Measurements from ENCODE around the gene LTBR.

The LTBR gene

DNA sequence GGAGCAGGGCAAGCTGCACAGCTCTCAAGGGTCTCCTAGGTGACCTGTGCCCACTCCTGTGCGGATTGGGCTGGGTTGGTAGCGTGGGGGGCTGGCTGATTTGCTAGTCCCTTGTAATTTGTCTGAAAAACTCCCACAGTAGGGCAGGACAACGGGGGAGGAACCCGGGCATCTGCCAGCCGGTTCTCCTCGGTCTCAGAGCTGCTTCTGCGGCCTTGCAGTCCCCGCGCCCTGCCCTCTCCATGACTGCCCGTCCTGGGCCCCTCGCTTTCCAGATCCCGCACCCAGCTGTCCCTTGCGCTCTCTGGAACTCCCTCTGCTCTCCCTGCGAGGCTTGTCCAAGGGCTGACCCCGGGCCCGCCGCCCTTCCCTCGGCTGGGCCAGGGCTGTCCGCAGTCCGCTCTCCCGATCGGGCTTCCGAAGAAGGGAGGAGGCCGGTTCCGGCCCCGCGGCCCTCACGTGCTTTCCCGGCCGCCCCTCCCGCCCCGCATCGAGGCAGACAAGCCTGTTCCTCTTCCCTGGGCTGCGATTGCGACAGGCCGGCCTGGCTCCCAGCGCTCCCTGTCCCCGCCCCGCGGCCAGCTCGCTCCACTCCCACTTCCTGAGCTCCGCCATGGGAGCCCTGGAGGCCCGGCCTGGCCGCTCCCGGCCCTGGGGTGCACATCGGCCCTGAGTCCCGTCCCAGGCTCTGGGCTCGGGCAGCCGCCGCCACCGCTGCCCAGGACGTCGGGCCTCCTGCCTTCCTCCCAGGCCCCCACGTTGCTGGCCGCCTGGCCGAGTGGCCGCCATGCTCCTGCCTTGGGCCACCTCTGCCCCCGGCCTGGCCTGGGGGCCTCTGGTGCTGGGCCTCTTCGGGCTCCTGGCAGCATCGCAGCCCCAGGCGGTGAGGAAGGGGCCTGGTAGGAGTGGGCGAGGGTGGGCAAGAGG, at the start of gene LTBR:
Gene LTBR, plus strand, starts transcription at position 591 of the 927 bp plus-strand sequence. Its CDS starts 197 bp downstream, at position 788.
- ChIA-PET CTCF (interaction anchor here (0.6 to 0.9 kb wide), 2 partner anchors 55 to 97 kb away, joined by 4 read pairs; no protein-coding TSS in a partner anchor), POLR2A (interaction anchor here (1.4 kb wide), 1 partner anchor 11 kb away, joined by 4 read pairs; no protein-coding TSS in a partner anchor)
- no peak within 1 kb of the TSS for H3K27ac ChIP-seq (ENCODE audit: extremely low read depth, low read depth, low read length)
- TF ChIP-seq ZNF214 (tag by site-specific recombination; IDR thresholded peaks at IDR 0.05; ENCODE audit: borderline replicate concordance) (no peak), EGR2 (tag by site-specific recombination; IDR thresholded peaks at IDR 0.05; ENCODE audit: low read depth) (peak; percentile 5; the same call in 1 of the 2 replicates)
- no peaks in the 10 kb centered on the region for H3K9me3 ChIP-seq (ENCODE audit: control insufficient read depth, insufficient read depth, low read depth, low read length)
- H3K4me1 ChIP-seq (ENCODE audit: control insufficient read depth, insufficient read depth, low read length): no peaks in the 10 kb centered on the region
- no peaks in the 10 kb centered on the region for H3K36me3 ChIP-seq (ENCODE audit: control insufficient read depth in 2 of 2, insufficient read depth in 1 of 2, low read length in 2 of 2)
- H3K4me3 ChIP-seq (ENCODE audit: low read depth, low read length): no peak within 1 kb of the TSS

DNA sequence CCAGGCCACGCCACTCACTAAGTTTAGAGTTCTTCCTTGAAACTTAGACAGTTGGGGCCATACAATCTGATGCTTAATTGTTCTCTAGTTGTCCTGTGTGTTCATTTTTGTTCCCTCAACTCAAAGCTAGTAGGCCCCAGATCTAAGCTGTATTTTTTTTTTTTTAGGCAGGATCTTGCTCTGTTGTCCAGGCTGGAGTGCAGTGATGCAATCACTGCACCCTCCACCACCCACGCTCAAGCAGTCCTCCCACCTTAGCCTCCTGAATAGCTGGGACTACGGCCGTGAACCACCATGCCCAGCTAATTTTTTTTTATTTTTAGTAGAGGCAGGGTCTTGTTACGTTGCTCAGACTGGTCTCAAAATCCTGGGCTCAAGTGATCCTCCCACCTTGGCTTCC, 49.6 kb upstream of the LTBR start:
- Histone ChIP-seq H3K9me3 (ENCODE audit: control insufficient read depth, insufficient read depth, low read depth, low read length) (no peaks in the 10 kb centered on the region), H3K4me3 (ENCODE audit: low read depth, low read length) (no peak overlapping the region), H3K27ac (ENCODE audit: extremely low read depth, low read depth, low read length) (no peak overlapping the region), H3K4me1 (ENCODE audit: control insufficient read depth, insufficient read depth, low read length) (peaks cover 23% of the 10 kb centered on the region), H3K36me3 (ENCODE audit: control insufficient read depth in 2 of 2, insufficient read depth in 1 of 2, low read length in 2 of 2) (peaks cover 25 to 64% of the 10 kb centered on the region in 2 experiments)
- TF ChIP-seq ZNF112 (tag by site-specific recombination; IDR thresholded peaks at IDR 0.05) (no peak), ZNF843 (tag by site-specific recombination; IDR thresholded peaks at IDR 0.05) (no peak), ZNF121 (tag by site-specific recombination; IDR thresholded peaks at IDR 0.05) (peak; percentile 84), EGR2 (tag by site-specific recombination; IDR thresholded peaks at IDR 0.05; ENCODE audit: low read depth) (peak; percentile 31; the same call in 1 of the 2 replicates), ZFHX2 (tag by site-specific recombination; conservative IDR thresholded peaks at IDR 0.05) (peak; percentile 60)
- TF ChIP-seq, protein P1, sequence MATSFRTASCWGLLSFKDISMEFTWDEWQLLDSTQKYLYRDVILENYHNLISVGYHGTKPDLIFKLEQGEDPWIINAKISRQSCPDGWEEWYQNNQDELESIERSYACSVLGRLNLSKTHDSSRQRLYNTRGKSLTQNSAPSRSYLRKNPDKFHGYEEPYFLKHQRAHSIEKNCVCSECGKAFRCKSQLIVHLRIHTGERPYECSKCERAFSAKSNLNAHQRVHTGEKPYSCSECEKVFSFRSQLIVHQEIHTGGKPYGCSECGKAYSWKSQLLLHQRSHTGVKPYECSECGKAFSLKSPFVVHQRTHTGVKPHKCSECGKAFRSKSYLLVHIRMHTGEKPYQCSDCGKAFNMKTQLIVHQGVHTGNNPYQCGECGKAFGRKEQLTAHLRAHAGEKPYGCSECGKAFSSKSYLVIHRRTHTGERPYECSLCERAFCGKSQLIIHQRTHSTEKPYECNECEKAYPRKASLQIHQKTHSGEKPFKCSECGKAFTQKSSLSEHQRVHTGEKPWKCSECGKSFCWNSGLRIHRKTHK (tag by site-specific recombination; IDR thresholded peaks at IDR 0.05): no peak
- CTCF ChIA-PET: interaction anchor here (0.7 to 3.0 kb wide), 5 partner anchors 8 to 131 kb away, joined by 4 to 28 read pairs (median 23); no protein-coding TSS in a partner anchor
- POLR2A ChIA-PET: interaction anchor here (1.1 to 4.6 kb wide), 6 partner anchors 9 to 201 kb away, joined by 3 to 37 read pairs (median 10); partner anchors contain the start of gene GAPDH

DNA sequence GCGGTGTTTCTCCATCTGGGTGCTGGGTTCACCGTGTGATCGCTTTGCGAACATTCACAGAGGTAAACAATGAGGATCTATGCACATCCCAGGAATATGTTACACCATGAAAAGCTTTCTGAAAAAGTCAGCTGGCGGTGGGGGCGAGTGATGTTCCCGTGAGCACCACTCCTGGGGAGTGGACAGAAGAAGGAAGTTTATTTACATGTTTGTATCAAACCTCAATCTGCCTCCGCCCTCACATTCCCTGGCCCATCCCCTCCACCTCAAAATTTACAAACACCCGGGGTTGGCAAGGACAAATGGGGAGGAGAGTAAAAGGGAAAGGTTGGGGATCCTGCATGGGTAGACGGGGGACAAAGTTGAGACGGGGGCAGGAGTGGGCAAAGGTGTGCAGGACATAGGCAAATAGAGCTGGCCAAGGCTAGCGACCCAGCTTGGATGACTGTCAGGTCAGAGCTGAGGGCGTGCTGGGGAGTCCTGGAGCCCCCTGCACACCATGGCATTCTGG, 49.0 kb upstream of the LTBR start:
- ChIA-PET POLR2A (interaction anchor here (0.8 to 4.6 kb wide), 9 partner anchors 9 to 200 kb away, joined by 3 to 37 read pairs (median 4); partner anchors contain the start of genes GAPDH and MRPL51), CTCF (interaction anchor here (0.6 to 3.0 kb wide), 15 partner anchors 9 to 273 kb away, joined by 3 to 28 read pairs (median 4); no protein-coding TSS in a partner anchor)
- Histone ChIP-seq H3K4me1 (ENCODE audit: control insufficient read depth, insufficient read depth, low read length) (peaks cover 27% of the 10 kb centered on the region), H3K4me3 (ENCODE audit: low read depth, low read length) (no peak overlapping the region), H3K27ac (ENCODE audit: extremely low read depth, low read depth, low read length) (peak overlapping the region; percentile 90; the same call in 1 of the 2 replicates), H3K36me3 (ENCODE audit: control insufficient read depth in 2 of 2, insufficient read depth in 1 of 2, low read length in 2 of 2) (peaks cover 25 to 59% of the 10 kb centered on the region in 2 experiments), H3K9me3 (ENCODE audit: control insufficient read depth, insufficient read depth, low read depth, low read length) (no peaks in the 10 kb centered on the region)
- no peak for TF ChIP-seq ZNF24 (tag by site-specific recombination; IDR thresholded peaks at IDR 0.05)
- no peak for TF ChIP-seq KLF16 (tag by site-specific recombination; IDR thresholded peaks at IDR 0.05)
- no peak for TF ChIP-seq FEZF1 (tag by site-specific recombination; IDR thresholded peaks at IDR 0.05)
- TF ChIP-seq, protein P2, sequence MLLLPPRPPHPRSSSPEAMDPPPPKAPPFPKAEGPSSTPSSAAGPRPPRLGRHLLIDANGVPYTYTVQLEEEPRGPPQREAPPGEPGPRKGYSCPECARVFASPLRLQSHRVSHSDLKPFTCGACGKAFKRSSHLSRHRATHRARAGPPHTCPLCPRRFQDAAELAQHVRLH (tag by site-specific recombination; IDR thresholded peaks at IDR 0.05): no peak
- no peak for TF ChIP-seq ZNF555 (tag by site-specific recombination; conservative IDR thresholded peaks at IDR 0.05)
- no peak for TF ChIP-seq ZNF354C (tag by site-specific recombination; IDR thresholded peaks at IDR 0.05; ENCODE audit: borderline replicate concordance, low read depth)
- TF ChIP-seq SETDB1 (IDR thresholded peaks at IDR 0.05; ENCODE audit: insufficient read length, low read length): no peak
- TF ChIP-seq, protein P3, sequence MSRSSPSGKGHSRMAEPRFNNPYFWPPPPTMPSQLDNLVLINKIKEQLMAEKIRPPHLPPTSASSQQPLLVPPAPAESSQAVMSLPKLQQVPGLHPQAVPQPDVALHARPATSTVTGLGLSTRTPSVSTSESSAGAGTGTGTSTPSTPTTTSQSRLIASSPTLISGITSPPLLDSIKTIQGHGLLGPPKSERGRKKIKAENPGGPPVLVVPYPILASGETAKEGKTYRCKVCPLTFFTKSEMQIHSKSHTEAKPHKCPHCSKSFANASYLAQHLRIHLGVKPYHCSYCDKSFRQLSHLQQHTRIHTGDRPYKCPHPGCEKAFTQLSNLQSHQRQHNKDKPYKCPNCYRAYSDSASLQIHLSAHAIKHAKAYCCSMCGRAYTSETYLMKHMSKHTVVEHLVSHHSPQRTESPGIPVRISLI (tag by site-specific recombination; IDR thresholded peaks at IDR 0.05): no peak
- TF ChIP-seq, protein P4, sequence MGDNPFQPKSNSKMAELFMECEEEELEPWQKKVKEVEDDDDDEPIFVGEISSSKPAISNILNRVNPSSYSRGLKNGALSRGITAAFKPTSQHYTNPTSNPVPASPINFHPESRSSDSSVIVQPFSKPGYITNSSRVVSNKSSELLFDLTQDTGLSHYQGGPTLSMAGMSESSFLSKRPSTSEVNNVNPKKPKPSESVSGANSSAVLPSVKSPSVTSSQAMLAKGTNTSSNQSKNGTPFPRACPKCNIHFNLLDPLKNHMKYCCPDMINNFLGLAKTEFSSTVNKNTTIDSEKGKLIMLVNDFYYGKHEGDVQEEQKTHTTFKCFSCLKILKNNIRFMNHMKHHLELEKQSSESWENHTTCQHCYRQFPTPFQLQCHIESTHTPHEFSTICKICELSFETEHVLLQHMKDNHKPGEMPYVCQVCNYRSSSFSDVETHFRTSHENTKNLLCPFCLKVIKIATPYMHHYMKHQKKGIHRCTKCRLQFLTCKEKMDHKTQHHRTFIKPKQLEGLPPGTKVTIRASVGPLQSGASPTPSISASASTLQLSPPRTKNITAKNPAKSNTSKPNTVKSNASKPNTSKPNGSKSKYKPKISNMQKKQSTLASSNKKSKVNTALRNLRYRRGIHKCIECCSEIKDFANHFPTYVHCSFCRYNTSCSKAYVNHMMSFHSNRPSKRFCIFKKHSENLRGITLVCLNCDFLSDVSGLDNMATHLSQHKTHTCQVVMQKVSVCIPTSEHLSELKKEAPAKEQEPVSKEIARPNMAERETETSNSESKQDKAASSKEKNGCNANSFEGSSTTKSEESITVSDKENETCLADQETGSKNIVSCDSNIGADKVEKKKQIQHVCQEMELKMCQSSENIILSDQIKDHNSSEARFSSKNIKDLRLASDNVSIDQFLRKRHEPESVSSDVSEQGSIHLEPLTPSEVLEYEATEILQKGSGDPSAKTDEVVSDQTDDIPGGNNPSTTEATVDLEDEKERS (tag by site-specific recombination; IDR thresholded peaks at IDR 0.05): no peak
- TF ChIP-seq ZNF391 (tag by site-specific recombination; IDR thresholded peaks at IDR 0.05; ENCODE audit: borderline replicate concordance, low read depth): no peak
- no peak for TF ChIP-seq ZNF626 (tag by site-specific recombination; IDR thresholded peaks at IDR 0.05)
- TF ChIP-seq HOXA7 (CRISPR knock-in tag; IDR thresholded peaks at IDR 0.05; ENCODE audit: borderline replicate concordance): no peak
- TF ChIP-seq ZNF585B (tag by site-specific recombination; IDR thresholded peaks at IDR 0.05): no peak
- no peak for TF ChIP-seq OVOL3 (tag by site-specific recombination; IDR thresholded peaks at IDR 0.05)
- TF ChIP-seq ZBTB20 (tag by site-specific recombination; IDR thresholded peaks at IDR 0.05): no peak
- no peak for TF ChIP-seq ZNF549 (tag by site-specific recombination; IDR thresholded peaks at IDR 0.05)
